Keratinocyte (primary cell): ENCODE measurements around the gene KDM5C. TPM values are rescaled to one million over a fixed set of nuclear protein-coding genes. Genes with fewer than 3 reads are reported as not detected.

Source experiments
- DNase-seq: peaks from one replicate; pipeline ENCODE4 v3.0.0-alpha.2; 2011; ENCODE audit warnings: low read depth, missing footprints, low spot score
- FAIRE-seq: peaks from 2 replicates; lab custom pipeline; 2011; peaks lifted over from hg19 to GRCh38; lab: Jason Lieb, UNC
- H2AFZ ChIP-seq: 2 replicates; pipeline ENCODE4 v1.6.0; 2012; ENCODE audit warnings: low read length, control low read depth, inconsistent platforms; ENCODE audit not compliant: control insufficient read depth
- H3K27ac ChIP-seq: 2 replicates; pipeline ENCODE4 v1.5.1; 2011; ENCODE audit warnings: low read length; ENCODE audit not compliant: control insufficient read depth, insufficient read depth
- H3K27me3 ChIP-seq: 3 replicates; pipeline ENCODE4 v1.6.0; 2011; ENCODE audit warnings: low read length; ENCODE audit not compliant: control insufficient read depth, insufficient read depth; ENCODE audit errors: extremely low read depth
- H3K36me3 ChIP-seq, 2 experiments: 2 replicates in 1 of 2; 3 replicates in 1 of 2; pipeline ENCODE4 v1.5.1; 2011; ENCODE audit warnings: low read length in 2 of 2, mild to moderate bottlenecking in 1 of 2; ENCODE audit not compliant: control insufficient read depth in 2 of 2, insufficient read depth in 2 of 2; ENCODE audit errors: extremely low read depth in 1 of 2
- H3K4me1 ChIP-seq: 3 replicates; pipeline ENCODE4 v1.5.1; 2011; ENCODE audit warnings: low read length; ENCODE audit not compliant: control insufficient read depth, insufficient read depth; ENCODE audit errors: extremely low read depth
- H3K4me2 ChIP-seq: 3 replicates; pipeline ENCODE4 v1.6.0; 2011; ENCODE audit warnings: low read depth, low read length; ENCODE audit not compliant: control insufficient read depth, insufficient read depth; ENCODE audit errors: extremely low read depth
- H3K4me3 ChIP-seq, 3 experiments: fragments of 200-600 bp in 1 of 3; sonication (generic) in 1 of 3; 2 replicates in 2 of 3; 3 replicates in 1 of 3; pipeline ENCODE4 v1.5.1; 2011 to 2016; ENCODE audit warnings: low read length in 3 of 3, mild to moderate bottlenecking in 3 of 3, control low read depth in 2 of 3, inconsistent platforms in 1 of 3, low read depth in 1 of 3, mixed read lengths in 1 of 3, mixed run types in 1 of 3, moderate library complexity in 1 of 3; ENCODE audit not compliant: control insufficient read depth in 2 of 3, insufficient read depth in 2 of 3; ENCODE audit errors: extremely low read depth in 1 of 3
- H3K79me2 ChIP-seq: 2 replicates; pipeline ENCODE4 v1.6.0; 2012; ENCODE audit warnings: low read length; ENCODE audit not compliant: control insufficient read depth, insufficient read depth
- H3K9ac ChIP-seq: 3 replicates; pipeline ENCODE4 v1.6.0; 2011; ENCODE audit warnings: low read length; ENCODE audit not compliant: control insufficient read depth, insufficient read depth; ENCODE audit errors: extremely low read depth
- H3K9me1 ChIP-seq: 3 replicates; pipeline ENCODE4 v1.6.0; 2011; ENCODE audit warnings: low read length; ENCODE audit not compliant: control insufficient read depth, insufficient read depth; ENCODE audit errors: extremely low read depth
- H3K9me3 ChIP-seq: 2 replicates; pipeline ENCODE4 v1.5.1; 2012; ENCODE audit warnings: low read depth, low read length; ENCODE audit not compliant: control insufficient read depth
- H4K20me1 ChIP-seq: 3 replicates; pipeline ENCODE4 v1.6.0; 2011; ENCODE audit warnings: low read length; ENCODE audit not compliant: control insufficient read depth, insufficient read depth; ENCODE audit errors: extremely low read depth
- EZH2 ChIP-seq: IDR thresholded peaks from one replicate; pipeline ENCODE4 v1.6.1; 2012; ENCODE audit warnings: inconsistent platforms, mild to moderate bottlenecking, low read length, moderate library complexity
- dilution Hi-C: fragments of 300-500 bp; cut with MboI; formaldehyde crosslinking; loops from one replicate; pipeline ENCODE4 v1.7.0; 2020; ENCODE audit warnings: low sequenced_read_pairs; ENCODE audit not compliant: extremely low pct_ligation_motif_present
- polyA plus RNA-seq, 5 experiments: library from polyadenylated mRNA; depleted of rRNA in 3 of 5; stranded (reverse) in 3 of 5; stranded (forward) in 1 of 5; unstranded in 1 of 5; fragments of >200 nt; gene quantifications; 1 replicate in 1 of 5; 2 replicates in 3 of 5; 3 replicates in 1 of 5; pipeline versions ENCODE4 v1.2.1 to v1.2.3, GENCODE V29; 2011 to 2012; ENCODE audit warnings: missing spikeins in 2 of 5, low read depth in 1 of 5, low replicate concordance in 1 of 5
- TF ChIP-seq, protein P1 (sequence below), 3 experiments: IDR thresholded peaks in 1 of 3; conservative IDR thresholded peaks in 1 of 3; optimal IDR thresholded peaks in 1 of 3; 2 replicates in 2 of 3; 3 replicates in 1 of 3; pipeline versions ENCODE3 to v1.5.1; 2011; ENCODE audit warnings: low read length in 3 of 3, mild to moderate bottlenecking in 3 of 3, moderate library complexity in 2 of 3, control low read depth in 1 of 3, inconsistent platforms in 1 of 3; ENCODE audit not compliant: insufficient read depth in 2 of 3; ENCODE audit errors: extremely low read depth in 1 of 3

KDM5C gene
- polyA plus RNA-seq, 1 donor (not counting 4 experiments of a cell fraction or from before 2014, with no cell fraction given), result 46.0 TPM

DNA sequence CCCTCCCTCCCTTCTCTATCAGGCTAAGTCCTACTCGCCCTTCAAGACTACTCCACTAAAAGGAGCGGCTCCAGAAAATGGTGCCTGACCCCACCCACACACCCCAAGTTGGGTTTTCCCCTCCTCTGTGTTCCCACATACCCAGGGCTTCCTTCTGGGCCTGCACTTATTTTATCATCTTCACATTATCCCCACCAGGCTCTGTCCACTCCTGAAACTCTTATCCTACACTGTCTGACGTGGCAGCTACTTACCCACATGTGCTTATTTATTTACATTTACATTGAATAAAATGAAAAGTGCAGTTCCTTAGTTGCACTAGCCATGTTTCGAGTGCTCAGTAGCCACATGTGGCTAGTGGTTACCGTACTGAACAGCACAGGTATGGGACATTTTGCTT, 5.1 kb upstream of the KDM5C start:
- H3K9ac ChIP-seq, result no peak overlapping the region

DNA sequence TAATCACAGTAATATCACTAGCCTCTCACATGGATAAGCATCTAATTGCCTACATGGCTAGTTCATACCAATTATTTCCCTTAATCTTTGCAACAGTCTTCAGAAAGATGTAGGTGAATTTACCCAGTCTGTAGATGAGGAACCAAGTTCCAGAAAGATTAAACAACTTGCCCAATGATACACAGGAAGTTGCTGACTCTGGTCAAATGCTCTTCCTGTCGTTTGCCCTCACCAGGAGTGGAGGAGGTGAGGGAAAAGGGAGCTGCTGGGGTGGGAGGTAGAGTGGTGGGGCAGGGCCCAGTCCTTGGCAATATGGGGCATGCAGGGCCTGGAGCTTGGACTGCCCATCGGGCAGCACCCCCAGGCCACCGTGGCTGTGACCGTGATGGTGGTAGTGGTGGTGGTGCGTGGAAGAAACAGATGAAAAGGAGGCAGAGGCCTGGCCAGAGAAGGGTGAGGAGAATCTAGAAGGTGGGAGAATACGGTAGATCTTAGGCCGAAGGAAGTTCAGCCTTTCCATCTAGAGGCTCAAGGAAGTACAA, 2.3 kb upstream of the KDM5C start:
- peaks cover 13% of the 10 kb centered on the region for H4K20me1 ChIP-seq
- no peak overlapping the region for H3K4me2 ChIP-seq
- H3K4me1 ChIP-seq, result peaks cover 13% of the 10 kb centered on the region
- peaks cover 10% of the 10 kb centered on the region for H3K9me1 ChIP-seq
- peaks cover 27% of the 10 kb centered on the region for H3K79me2 ChIP-seq
- no peak for FAIRE-seq
- no peaks in the 10 kb centered on the region for H3K9me3 ChIP-seq
- H2AFZ ChIP-seq, result no peak overlapping the region
- DNase-seq, result no peak
- TF ChIP-seq, protein P1, sequence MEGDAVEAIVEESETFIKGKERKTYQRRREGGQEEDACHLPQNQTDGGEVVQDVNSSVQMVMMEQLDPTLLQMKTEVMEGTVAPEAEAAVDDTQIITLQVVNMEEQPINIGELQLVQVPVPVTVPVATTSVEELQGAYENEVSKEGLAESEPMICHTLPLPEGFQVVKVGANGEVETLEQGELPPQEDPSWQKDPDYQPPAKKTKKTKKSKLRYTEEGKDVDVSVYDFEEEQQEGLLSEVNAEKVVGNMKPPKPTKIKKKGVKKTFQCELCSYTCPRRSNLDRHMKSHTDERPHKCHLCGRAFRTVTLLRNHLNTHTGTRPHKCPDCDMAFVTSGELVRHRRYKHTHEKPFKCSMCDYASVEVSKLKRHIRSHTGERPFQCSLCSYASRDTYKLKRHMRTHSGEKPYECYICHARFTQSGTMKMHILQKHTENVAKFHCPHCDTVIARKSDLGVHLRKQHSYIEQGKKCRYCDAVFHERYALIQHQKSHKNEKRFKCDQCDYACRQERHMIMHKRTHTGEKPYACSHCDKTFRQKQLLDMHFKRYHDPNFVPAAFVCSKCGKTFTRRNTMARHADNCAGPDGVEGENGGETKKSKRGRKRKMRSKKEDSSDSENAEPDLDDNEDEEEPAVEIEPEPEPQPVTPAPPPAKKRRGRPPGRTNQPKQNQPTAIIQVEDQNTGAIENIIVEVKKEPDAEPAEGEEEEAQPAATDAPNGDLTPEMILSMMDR (optimal IDR thresholded peaks at IDR 0.05 in 1 of 3, IDR thresholded peaks at IDR 0.05 in 1 of 3, conservative IDR thresholded peaks at IDR 0.05 in 1 of 3; ENCODE audit: extremely low read depth in 1 of 3, insufficient read depth in 2 of 3, low read length in 3 of 3), result no peak
- no peak for TF ChIP-seq EZH2
- dilution Hi-C loops, result no loop called here
- H3K27ac ChIP-seq, result no peak overlapping the region
- peaks cover 3 to 9% of the 10 kb centered on the region in 2 experiments for H3K36me3 ChIP-seq
- H3K9ac ChIP-seq, result no peak overlapping the region
- no peak overlapping the region for H3K4me3 ChIP-seq
- H3K27me3 ChIP-seq, result no peaks in the 10 kb centered on the region

More for the DNA sequence above, 5.1 kb upstream of the KDM5C start:
- no peaks in the 10 kb centered on the region for H3K27me3 ChIP-seq
- no peak for FAIRE-seq
- H3K79me2 ChIP-seq, result no peaks in the 10 kb centered on the region
- no peak overlapping the region for H3K4me3 ChIP-seq
- no peaks in the 10 kb centered on the region for H4K20me1 ChIP-seq
- dilution Hi-C loops, result no loop called here
- H2AFZ ChIP-seq, result no peak overlapping the region
- H3K27ac ChIP-seq, result no peak overlapping the region
- TF ChIP-seq, protein P1 (optimal IDR thresholded peaks at IDR 0.05 in 1 of 3, IDR thresholded peaks at IDR 0.05 in 1 of 3, conservative IDR thresholded peaks at IDR 0.05 in 1 of 3; ENCODE audit: extremely low read depth in 1 of 3, insufficient read depth in 2 of 3, low read length in 3 of 3), result no peak
- no peak for TF ChIP-seq EZH2
- no peak overlapping the region for H3K4me2 ChIP-seq
- no peaks in the 10 kb centered on the region for H3K4me1 ChIP-seq
- DNase-seq, result no peak
- no peaks in the 10 kb centered on the region for H3K9me3 ChIP-seq
- no peaks in the 10 kb centered on the region for H3K36me3 ChIP-seq
- no peaks in the 10 kb centered on the region for H3K9me1 ChIP-seq
